ENCODE measurements around the gene FAM204A. TPM values are rescaled to one million over a fixed set of nuclear protein-coding genes. Genes with fewer than 3 reads are reported as not detected.

FAM204A gene
- polyA plus RNA-seq, 3 donors, result 24.6 to 191 (median 139) TPM

- no peaks in the 10 kb centered on the region for H3K36me3 Mint-ChIP-seq
- no peak overlapping the region for H3K4me2 ChIP-seq (replicated peaks; ENCODE audit: extremely low read depth, low read length, poor library complexity, severe bottlenecking)
- no peaks in the 10 kb centered on the region for H3K9me3 ChIP-seq (replicated peaks in 1 of 2; ENCODE audit: control insufficient read depth in 1 of 2, insufficient read depth in 1 of 2, low read length in 2 of 2)
- no peak overlapping the region for H3K9ac ChIP-seq (ENCODE audit: insufficient read depth, low read length, poor library complexity, severe bottlenecking)
- H3K79me2 ChIP-seq (ENCODE audit: insufficient read depth, low read length), result no peaks in the 10 kb centered on the region
- H3K9me3 Mint-ChIP-seq, result peaks cover 0 to 2% (median 0%) of the 10 kb centered on the region in 7 donors
- H3K27ac ChIP-seq (ENCODE audit: low read depth in 1 of 2, low read length in 2 of 2), result no peak overlapping the region
- no peaks in the 10 kb centered on the region for H4K20me1 ChIP-seq (ENCODE audit: insufficient read depth, low read length)
- intact Hi-C loops (cut with micrococcal nuclease), result no loop called here
- no peak overlapping the region for H3K4me3 Mint-ChIP-seq
- H3K36me3 ChIP-seq (replicated peaks in 1 of 2; ENCODE audit: control insufficient read depth in 1 of 2, insufficient read depth in 2 of 2, low read length in 2 of 2), result no peaks in the 10 kb centered on the region
- H3K27me3 Mint-ChIP-seq (ENCODE audit: low read depth in 3 of 3), result peaks cover 8 to 37% (median 28%) of the 10 kb centered on the region in 3 donors
- TF ChIP-seq CTCF (IDR thresholded peaks at IDR 0.05), result no peak
- DNase-seq, result no peak
- no peaks in the 10 kb centered on the region for H3K4me1 Mint-ChIP-seq
- 75% methylated on average over 2 of the region's 7 CpGs for WGBS (ENCODE audit: insufficient coverage)
- H3K4me1 ChIP-seq (ENCODE audit: control insufficient read depth in 1 of 2, insufficient read depth in 2 of 2, low read length in 2 of 2), result no peaks in the 10 kb centered on the region
- H3K27me3 ChIP-seq (ENCODE audit: control insufficient read depth in 2 of 2, insufficient read depth in 2 of 2, low read length in 2 of 2), result peaks cover 14 to 33% of the 10 kb centered on the region in 2 donors
- H2AFZ ChIP-seq (ENCODE audit: insufficient read depth, low read depth, low read length, poor library complexity, severe bottlenecking), result no peak overlapping the region
- no peak overlapping the region for H3K4me3 ChIP-seq (replicated peaks in 1 of 3; ENCODE audit: low read depth in 2 of 3, low read length in 3 of 3)
- H3K27ac Mint-ChIP-seq, result no peak overlapping the region
These were observed 85.1 kb downstream of the FAM204A start for GRCh38 chr10:118256825-118257570.

- Histone ChIP-seq H3K36me3 (replicated peaks in 1 of 2; ENCODE audit: control insufficient read depth in 1 of 2, insufficient read depth in 2 of 2, low read length in 2 of 2) (no peaks in the 10 kb centered on the region), H3K4me2 (replicated peaks; ENCODE audit: extremely low read depth, low read length, poor library complexity, severe bottlenecking) (no peak overlapping the region), H3K9me3 (replicated peaks in 1 of 2; ENCODE audit: control insufficient read depth in 1 of 2, insufficient read depth in 1 of 2, low read length in 2 of 2) (no peaks in the 10 kb centered on the region), H2AFZ (ENCODE audit: insufficient read depth, low read depth, low read length, poor library complexity, severe bottlenecking) (no peak overlapping the region), H3K9ac (ENCODE audit: insufficient read depth, low read length, poor library complexity, severe bottlenecking) (no peak overlapping the region), H3K4me1 (ENCODE audit: control insufficient read depth in 1 of 2, insufficient read depth in 2 of 2, low read length in 2 of 2) (no peaks in the 10 kb centered on the region), H3K4me3 (replicated peaks in 1 of 3; ENCODE audit: low read depth in 2 of 3, low read length in 3 of 3) (no peak overlapping the region), H3K27me3 (ENCODE audit: control insufficient read depth in 2 of 2, insufficient read depth in 2 of 2, low read length in 2 of 2) (peaks cover 14 to 29% of the 10 kb centered on the region in 2 donors), H3K27ac (ENCODE audit: low read depth in 1 of 2, low read length in 2 of 2) (no peak overlapping the region), H4K20me1 (ENCODE audit: insufficient read depth, low read length) (no peaks in the 10 kb centered on the region), H3K79me2 (ENCODE audit: insufficient read depth, low read length) (no peaks in the 10 kb centered on the region)
- no peak for TF ChIP-seq CTCF (IDR thresholded peaks at IDR 0.05)
- peaks cover 11 to 32% (median 29%) of the 10 kb centered on the region in 3 donors for H3K27me3 Mint-ChIP-seq (ENCODE audit: low read depth in 3 of 3)
- no peaks in the 10 kb centered on the region for H3K36me3 Mint-ChIP-seq
- H3K4me1 Mint-ChIP-seq, result no peaks in the 10 kb centered on the region
- H3K9me3 Mint-ChIP-seq, result peaks cover 0 to 2% (median 0%) of the 10 kb centered on the region in 7 donors
- no peak overlapping the region for H3K4me3 Mint-ChIP-seq
- no peak overlapping the region for H3K27ac Mint-ChIP-seq
- no peak for DNase-seq
- WGBS (ENCODE audit: insufficient coverage), result 70% methylated on average over 4 of the region's 5 CpGs
- intact Hi-C loops (cut with micrococcal nuclease), result no loop called here
These were observed 85.9 kb downstream of the FAM204A start for GRCh38 chr10:118256209-118256608.

All from CD14-positive monocyte (primary cell).